OCI-LY7 (cell line): ENCODE results near the gene EIPR1. TPM values are rescaled to one million over a fixed set of nuclear protein-coding genes. Genes with fewer than 3 reads are reported as not detected.

ENCODE experiments used
- BruUV-seq: library from RNA; stranded (reverse); fragments of 400-500 nt; replicated peaks from 2 replicates; lab custom pipeline; 2021; lab: Mats Ljungman, UMichigan
- CTCF ChIA-PET: fragments of 300-600 bp; sonication (Branson Sonifier 250); formaldehyde crosslinking; loops from one replicate; lab custom pipeline; 2022; ENCODE audit warnings: antibody characterized with exemption; ENCODE audit not compliant: unreplicated experiment; lab: Charles Lee
- POLR2A ChIA-PET: fragments of 300-600 bp; sonication (Branson Sonifier 250); formaldehyde crosslinking; loops from one replicate; lab custom pipeline; 2022; ENCODE audit warnings: antibody characterized with exemption; lab: Charles Lee
- DNase-seq: peaks from one replicate; pipeline ENCODE4 v3.0.0-alpha.2; 2015; ENCODE audit warnings: low spot score
- H2AFZ ChIP-seq: fragments of 200-600 bp; sonication (generic), shearing (Covaris generic); 2 replicates; pipeline ENCODE4 v1.6.1; 2014; ENCODE audit warnings: mild to moderate bottlenecking, antibody characterized with exemption, low read length, moderate library complexity
- H3K27ac ChIP-seq: fragments of 200-600 bp; sonication (generic); 2 replicates; pipeline ENCODE4 v1.5.1; 2014; ENCODE audit warnings: mixed run types, low read depth, mild to moderate bottlenecking, moderate library complexity, low read length, inconsistent platforms; ENCODE audit not compliant: poor library complexity, severe bottlenecking
- H3K36me3 ChIP-seq: fragments of 200-600 bp; sonication (generic); 2 replicates; pipeline ENCODE4 v1.6.1; 2014; ENCODE audit warnings: mild to moderate bottlenecking, antibody characterized with exemption, low read length, moderate library complexity, mixed read lengths; ENCODE audit not compliant: insufficient read depth
- H3K4me1 ChIP-seq: fragments of 200-600 bp; sonication (generic); 2 replicates; pipeline ENCODE4 v1.5.1; 2014; ENCODE audit warnings: mild to moderate bottlenecking, low read length; ENCODE audit not compliant: insufficient read depth, poor library complexity, severe bottlenecking
- H3K4me2 ChIP-seq: fragments of 200-600 bp; sonication (generic); 2 replicates; pipeline ENCODE4 v1.6.1; 2014; ENCODE audit warnings: mild to moderate bottlenecking, low read length
- H3K4me3 ChIP-seq: fragments of 200-600 bp; sonication (generic); 2 replicates; pipeline ENCODE4 v1.5.1; 2014; ENCODE audit warnings: mild to moderate bottlenecking, low read depth, low read length; ENCODE audit not compliant: poor library complexity, severe bottlenecking
- H3K79me2 ChIP-seq: fragments of 200-600 bp; sonication (generic); 2 replicates; pipeline ENCODE4 v1.6.1; 2016; ENCODE audit warnings: low read depth, mild to moderate bottlenecking, low read length, moderate library complexity, mixed read lengths; ENCODE audit not compliant: insufficient read depth
- H3K9me2 ChIP-seq: fragments of 200-600 bp; sonication (generic); 2 replicates; pipeline ENCODE4 v1.6.1; 2016; ENCODE audit warnings: mild to moderate bottlenecking, low read length, mixed read lengths; ENCODE audit not compliant: insufficient read depth
- H3K9me3 ChIP-seq: fragments of 200-600 bp; sonication (generic); 2 replicates; pipeline ENCODE4 v1.6.1; 2014; ENCODE audit warnings: mild to moderate bottlenecking, mixed run types, low read length, mixed read lengths
- H4K20me1 ChIP-seq: fragments of 200-600 bp; sonication (generic); 2 replicates; pipeline ENCODE4 v1.6.1; 2014; ENCODE audit warnings: mild to moderate bottlenecking, antibody characterized with exemption, low read length, moderate library complexity, mixed read lengths; ENCODE audit not compliant: insufficient read depth
- CTCF ChIP-seq: fragments of 200-600 bp; sonication (generic); conservative IDR thresholded peaks from 2 replicates; pipeline ENCODE4 v1.5.1; 2014; ENCODE audit warnings: mild to moderate bottlenecking, antibody characterized with exemption, low read length, moderate library complexity, mixed read lengths
- EZH2phosphoT487 ChIP-seq: fragments of 200-600 bp; sonication (generic); IDR thresholded peaks from 2 replicates; pipeline ENCODE4 v1.6.1; 2018; ENCODE audit warnings: low read depth, borderline replicate concordance, mild to moderate bottlenecking, mixed run types, antibody characterized with exemption, low read length, moderate library complexity, mixed read lengths
- intact Hi-C: fragments of 100-400 bp; cut with micrococcal nuclease; formaldehyde crosslinking; loops from one replicate; pipeline ENCODE4 v1.10.0; 2022; ENCODE audit not compliant: unreplicated experiment
- total RNA-seq, 2 experiments: library from RNA; depleted of rRNA in 1 of 2; stranded (reverse); fragments of >200 nt in 1 of 2; shearing (Covaris generic) in 1 of 2; gene quantifications; 2 replicates each; pipeline ENCODE4 v1.2.3, GENCODE V29; 2014 to 2022

EIPR1 gene
- total RNA-seq, 2 experiments from 2014 or later = 60.5 to 61.7 TPM

- CTCF ChIA-PET = no interaction called here
Measured at GRCh38 chr2:3194828-3195227, 182.8 kb downstream of the EIPR1 start.

GRCh38 chr2:3193443-3194330, 183.9 kb downstream of the EIPR1 start:
- Histone ChIP-seq H3K79me2 (no peaks in the 10 kb centered on the region), H3K9me2 (no peaks in the 10 kb centered on the region), H3K4me2 (no peak overlapping the region), H3K9me3 (no peaks in the 10 kb centered on the region), H4K20me1 (no peaks in the 10 kb centered on the region), H3K27ac (no peak overlapping the region), H3K36me3 (peaks cover 45% of the 10 kb centered on the region), H2AFZ (no peak overlapping the region), H3K4me3 (no peak overlapping the region), H3K4me1 (peaks cover 12% of the 10 kb centered on the region)
- TF ChIP-seq EZH2phosphoT487 = no peak
- TF ChIP-seq CTCF = no peak
- ChIA-PET POLR2A (no interaction called here), CTCF (no interaction called here)
- intact Hi-C loops = loop anchor here (10.0 kb wide), 1 partner anchor 271 kb away; no protein-coding TSS in a partner anchor
- no TSS peak for BruUV-seq
- no peak for DNase-seq

More at GRCh38 chr2:3194828-3195227, 182.8 kb downstream of the EIPR1 start:
- TF ChIP-seq EZH2phosphoT487 = no peak
- no peak for TF ChIP-seq CTCF
- H4K20me1 ChIP-seq = no peaks in the 10 kb centered on the region
- peaks cover 12% of the 10 kb centered on the region for H3K4me1 ChIP-seq
- POLR2A ChIA-PET = no interaction called here
- H3K9me2 ChIP-seq = no peaks in the 10 kb centered on the region
- H2AFZ ChIP-seq = no peak overlapping the region
- peaks cover 49% of the 10 kb centered on the region for H3K36me3 ChIP-seq
- H3K9me3 ChIP-seq = no peaks in the 10 kb centered on the region
- H3K27ac ChIP-seq = no peak overlapping the region
- intact Hi-C loops = loop anchor here (10.0 kb wide), 1 partner anchor 270 kb away; no protein-coding TSS in a partner anchor
- no peak for DNase-seq
- no peak overlapping the region for H3K4me3 ChIP-seq
- H3K79me2 ChIP-seq = no peaks in the 10 kb centered on the region
- no TSS peak for BruUV-seq
- no peak overlapping the region for H3K4me2 ChIP-seq

- CTCF ChIA-PET = no interaction called here
- no peak overlapping the region for H2AFZ ChIP-seq
- H3K79me2 ChIP-seq = no peaks in the 10 kb centered on the region
- BruUV-seq = no TSS peak
- POLR2A ChIA-PET = no interaction called here
- H3K4me2 ChIP-seq = no peak overlapping the region
- intact Hi-C loops = loop anchor here (10.0 kb wide), 1 partner anchor 272 kb away; no protein-coding TSS in a partner anchor
- H3K27ac ChIP-seq = no peak overlapping the region
- peaks cover 12% of the 10 kb centered on the region for H3K4me1 ChIP-seq
- no peaks in the 10 kb centered on the region for H4K20me1 ChIP-seq
- peaks cover 45% of the 10 kb centered on the region for H3K36me3 ChIP-seq
- TF ChIP-seq CTCF = no peak
- TF ChIP-seq EZH2phosphoT487 = no peak
- H3K9me2 ChIP-seq = no peaks in the 10 kb centered on the region
- H3K4me3 ChIP-seq = no peak overlapping the region
- no peak for DNase-seq
- H3K9me3 ChIP-seq = no peaks in the 10 kb centered on the region
Measured at GRCh38 chr2:3192920-3193319, 184.7 kb downstream of the EIPR1 start.
